Neutrophil (primary cell): ENCODE data around the gene BCL7C.

ENCODE experiments used
- H3K27ac ChIP-seq: fragments of 200-600 bp; sonication (generic); 2 replicates; pipeline ENCODE4 v1.5.1; 2016; ENCODE audit warnings: mild to moderate bottlenecking, moderate library complexity
- H3K27me3 ChIP-seq: fragments of 200-600 bp; sonication (generic); 2 replicates; pipeline ENCODE4 v1.6.0; 2016; ENCODE audit warnings: mild to moderate bottlenecking
- H3K36me3 ChIP-seq: fragments of 200-600 bp; sonication (generic); 2 replicates; pipeline ENCODE4 v1.5.1; 2017
- H3K4me1 ChIP-seq, 2 experiments: fragments of 200-600 bp in 1 of 2; sonication (generic) in 1 of 2; 1 replicate in 1 of 2; 2 replicates in 1 of 2; pipeline versions ENCODE4 v1.5.1 to v1.6.1; 2013 to 2016; ENCODE audit warnings: low read depth in 1 of 2, low read length in 1 of 2, mild to moderate bottlenecking in 1 of 2, moderate library complexity in 1 of 2; ENCODE audit not compliant: control insufficient read depth in 1 of 2, insufficient read depth in 1 of 2
- H3K4me3 ChIP-seq, 2 experiments: fragments of 200-600 bp in 1 of 2; sonication (generic) in 1 of 2; 1 replicate in 1 of 2; 2 replicates in 1 of 2; pipeline ENCODE4 v1.5.1; 2013 to 2016; ENCODE audit warnings: low read depth in 1 of 2, low read length in 1 of 2, mild to moderate bottlenecking in 1 of 2, moderate library complexity in 1 of 2
- H3K9me3 ChIP-seq: fragments of 200-600 bp; sonication (generic); 2 replicates; pipeline ENCODE4 v1.5.1; 2016
- CTCF ChIP-seq: fragments of 200-600 bp; sonication (generic); IDR thresholded peaks from 2 replicates; pipeline ENCODE4 v1.5.1; 2016; ENCODE audit warnings: antibody characterized with exemption

BCL7C gene

DNA sequence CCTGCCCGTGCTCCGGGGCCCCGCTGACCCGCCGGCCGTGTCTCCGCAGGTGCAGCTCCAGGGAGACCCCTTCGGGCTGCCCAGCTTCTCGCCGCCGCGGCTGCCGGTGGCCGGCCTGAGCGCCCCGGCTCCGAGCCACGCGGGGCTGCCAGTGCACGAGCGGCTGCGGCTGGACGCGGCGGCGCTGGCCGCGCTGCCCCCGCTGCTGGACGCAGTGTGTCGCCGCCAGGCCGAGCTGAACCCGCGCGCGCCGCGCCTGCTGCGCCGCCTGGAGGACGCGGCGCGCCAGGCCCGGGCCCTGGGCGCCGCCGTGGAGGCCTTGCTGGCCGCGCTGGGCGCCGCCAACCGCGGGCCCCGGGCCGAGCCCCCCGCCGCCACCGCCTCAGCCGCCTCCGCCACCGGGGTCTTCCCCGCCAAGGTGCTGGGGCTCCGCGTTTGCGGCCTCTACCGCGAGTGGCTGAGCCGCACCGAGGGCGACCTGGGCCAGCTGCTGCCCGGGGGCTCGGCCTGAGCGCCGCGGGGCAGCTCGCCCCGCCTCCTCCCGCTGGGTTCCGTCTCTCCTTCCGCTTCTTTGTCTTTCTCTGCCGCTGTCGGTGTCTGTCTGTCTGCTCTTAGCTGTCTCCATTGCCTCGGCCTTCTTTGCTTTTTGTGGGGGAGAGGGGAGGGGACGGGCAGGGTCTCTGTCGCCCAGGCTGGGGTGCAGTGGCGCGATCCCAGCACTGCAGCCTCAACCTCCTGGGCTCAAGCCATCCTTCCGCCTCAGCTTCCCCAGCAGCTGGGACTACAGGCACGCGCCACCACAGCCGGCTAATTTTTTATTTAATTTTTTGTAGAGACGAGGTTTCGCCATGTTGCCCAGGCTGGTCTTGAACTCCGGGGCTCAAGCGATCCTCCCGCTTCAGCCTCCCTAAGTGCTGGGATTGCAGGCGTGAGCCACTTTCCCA, 8.4 kb upstream of the BCL7C start:
- no peaks in the 10 kb centered on the region for H3K27me3 ChIP-seq
- H3K4me3 ChIP-seq = peak overlapping the region; percentile 68 to 74
- no peaks in the 10 kb centered on the region for H3K9me3 ChIP-seq
- TF ChIP-seq CTCF = peak; percentile 43
- peak overlapping the region; percentile 89 for H3K27ac ChIP-seq
- H3K4me1 ChIP-seq = peaks cover 46 to 47% of the 10 kb centered on the region in 2 experiments
- H3K36me3 ChIP-seq = no peaks in the 10 kb centered on the region

DNA sequence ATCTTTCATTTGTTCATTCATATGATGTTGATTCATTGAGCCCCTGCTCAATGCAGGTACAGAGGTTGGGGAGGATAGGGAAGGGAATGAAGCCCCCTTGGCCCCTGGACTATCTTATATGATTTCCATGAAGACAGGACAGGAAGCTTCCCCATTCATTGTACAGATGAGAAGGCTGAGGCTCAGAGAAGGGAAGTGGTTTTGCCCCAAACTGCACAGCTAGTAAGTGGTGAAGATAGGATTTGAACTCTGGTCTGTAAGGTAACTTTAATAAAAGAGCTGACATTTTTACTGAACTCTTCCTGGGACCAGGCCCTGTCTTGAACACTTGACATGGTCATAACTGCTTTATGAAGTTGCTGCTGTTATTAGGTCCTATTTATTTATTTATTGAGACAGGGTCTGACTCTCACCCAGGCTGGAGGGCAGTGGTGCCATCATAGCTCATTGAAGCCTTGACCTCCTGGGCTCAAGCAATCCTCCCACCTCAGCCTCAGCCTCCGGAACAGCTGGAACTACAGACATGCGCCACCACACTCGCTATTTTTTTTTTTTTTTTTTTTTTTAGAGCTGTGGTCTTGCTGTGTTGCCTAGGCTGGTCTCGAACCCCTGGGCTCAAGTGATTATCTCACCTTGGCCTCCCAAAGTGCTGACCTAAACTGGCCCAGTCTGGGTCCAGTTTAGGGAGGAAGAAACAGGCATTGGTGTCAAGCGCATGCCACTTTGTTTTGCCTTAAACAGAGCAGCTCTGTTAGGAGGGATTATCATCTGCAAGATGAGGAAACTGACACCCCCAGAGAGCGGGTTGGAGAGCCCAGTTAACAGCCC, 7.5 kb upstream of the BCL7C start:
- peak overlapping the region; percentile 59 to 74 for H3K4me3 ChIP-seq
- H3K36me3 ChIP-seq = no peaks in the 10 kb centered on the region
- no peaks in the 10 kb centered on the region for H3K9me3 ChIP-seq
- TF ChIP-seq CTCF = no peak
- no peaks in the 10 kb centered on the region for H3K27me3 ChIP-seq
- peaks cover 54 to 55% of the 10 kb centered on the region in 2 experiments for H3K4me1 ChIP-seq
- H3K27ac ChIP-seq = peak overlapping the region; percentile 89

DNA sequence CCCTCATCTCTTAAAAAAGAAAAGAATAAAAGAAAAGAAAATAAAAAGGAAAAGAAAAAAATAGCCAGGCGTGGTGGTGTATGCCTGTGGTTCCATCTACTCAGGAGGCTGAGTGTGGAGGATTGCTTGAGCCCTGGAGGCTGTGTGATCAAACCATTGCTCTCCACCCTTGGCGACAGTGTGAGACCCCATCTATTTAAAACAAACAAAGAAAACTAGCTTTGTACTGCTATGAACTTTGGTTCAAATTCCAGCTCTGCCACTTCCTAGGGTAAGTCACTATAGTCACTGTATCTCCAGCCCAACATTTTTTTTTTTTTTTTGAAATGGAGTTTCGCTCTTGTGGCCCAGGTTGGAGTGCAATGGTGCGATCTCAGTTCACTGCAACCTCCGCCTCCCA, 6.7 kb upstream of the BCL7C start:
- peaks cover 61% of the 10 kb centered on the region in 2 experiments for H3K4me1 ChIP-seq
- no peaks in the 10 kb centered on the region for H3K9me3 ChIP-seq
- H3K27ac ChIP-seq = no peak overlapping the region
- no peaks in the 10 kb centered on the region for H3K27me3 ChIP-seq
- H3K36me3 ChIP-seq = no peaks in the 10 kb centered on the region
- H3K4me3 ChIP-seq = no peak overlapping the region
- no peak for TF ChIP-seq CTCF

GRCh38 chr16:30899794-30900193, 5.9 kb upstream of the BCL7C start:
- no peak overlapping the region for H3K27ac ChIP-seq
- no peak overlapping the region for H3K4me3 ChIP-seq
- no peaks in the 10 kb centered on the region for H3K9me3 ChIP-seq
- H3K36me3 ChIP-seq = no peaks in the 10 kb centered on the region
- no peak for TF ChIP-seq CTCF
- H3K27me3 ChIP-seq = no peaks in the 10 kb centered on the region
- H3K4me1 ChIP-seq = peaks cover 53 to 55% of the 10 kb centered on the region in 2 experiments

- H3K4me3 ChIP-seq = peak overlapping the region; percentile 64
- peaks cover 43% of the 10 kb centered on the region in 2 experiments for H3K4me1 ChIP-seq
- H3K36me3 ChIP-seq = no peaks in the 10 kb centered on the region
- no peaks in the 10 kb centered on the region for H3K9me3 ChIP-seq
- peak overlapping the region; percentile 58 for H3K27ac ChIP-seq
- peak; percentile 20 for TF ChIP-seq CTCF
- no peaks in the 10 kb centered on the region for H3K27me3 ChIP-seq
These were observed 3.2 kb upstream of the BCL7C start for GRCh38 chr16:30896889-30897733.
